Muscle of back (tissue), 11 donors: ENCODE data around the gene DPF3. TPM values are rescaled to one million over a fixed set of nuclear protein-coding genes. Genes with fewer than 3 reads are reported as not detected.

Experiments
- DNase-seq, 3 donors: peaks; one replicate each; pipeline versions ENCODE4 v3.0.0 to v3.0.0-alpha.2; 2013
- polyA plus RNA-seq, 10 donors: library from polyadenylated mRNA; unstranded; fragments of 120-200 nt; gene quantifications; one replicate each; pipeline ENCODE4 v1.2.1, GENCODE V29; 2013; ENCODE audit not compliant: insufficient read length in 10 of 10

The DPF3 gene
- polyA plus RNA-seq, 10 donors = 1.2 to 8.8 (median 3.2) TPM

DNA sequence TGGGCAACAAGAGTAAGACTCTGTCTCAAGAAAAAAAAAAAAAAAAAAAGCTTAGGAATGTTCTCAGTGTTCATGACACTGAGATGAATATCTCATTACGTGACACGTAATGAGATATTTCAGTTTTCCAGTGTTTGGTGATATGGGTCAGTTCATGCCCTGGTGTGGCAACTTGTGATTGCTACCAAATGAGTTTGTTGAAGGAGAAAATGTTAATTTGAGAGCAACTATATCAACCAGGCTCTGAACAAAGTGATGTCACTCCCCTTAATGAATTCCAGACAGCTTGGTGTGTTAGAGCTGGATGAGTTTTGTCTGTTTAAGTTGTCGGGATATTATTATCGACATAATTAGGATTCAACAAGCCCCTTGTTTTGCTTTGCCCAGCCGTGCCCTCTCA is 211.7 kb downstream of the DPF3 start:
- DNase-seq = peak in 2 of 3 donors; percentile 21 to 53

DNA sequence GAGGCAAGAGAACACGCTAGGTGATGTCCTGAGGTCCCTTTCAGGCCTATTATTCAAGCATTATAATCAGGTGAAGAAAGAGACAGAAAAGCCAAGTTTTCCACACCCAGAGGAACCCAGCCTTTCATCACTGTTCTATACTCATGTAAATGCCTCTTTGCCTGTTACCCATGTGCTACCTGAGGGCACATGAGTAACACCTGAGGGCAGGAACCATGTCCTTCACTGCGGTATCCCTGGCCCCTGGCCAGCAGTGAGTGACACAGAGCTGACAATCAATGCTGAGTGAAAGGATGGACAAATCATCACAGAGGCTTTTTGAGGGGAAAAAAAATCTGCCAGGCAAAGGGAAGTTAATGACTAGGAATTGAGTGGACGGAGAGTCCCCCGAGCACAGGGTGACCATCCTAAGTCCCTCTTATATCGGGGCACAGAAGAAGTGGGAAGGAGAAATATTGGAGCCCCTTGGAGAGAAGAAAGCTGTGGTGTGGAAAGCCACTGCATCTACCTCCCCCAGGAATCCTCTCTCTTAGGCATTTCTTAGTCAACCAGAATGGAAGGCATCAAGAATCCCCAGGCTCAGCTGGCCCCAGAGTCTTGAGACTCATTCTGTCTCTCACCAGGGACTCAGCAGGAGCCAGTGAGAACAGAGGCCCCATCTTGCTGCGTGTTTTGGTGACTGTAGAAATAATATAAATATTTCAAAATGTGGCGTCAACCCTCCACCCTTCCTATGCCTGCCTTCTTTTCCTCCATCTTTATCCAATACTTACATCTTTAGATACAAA is 212.9 kb downstream of the DPF3 start:
- no peak for DNase-seq

DNA sequence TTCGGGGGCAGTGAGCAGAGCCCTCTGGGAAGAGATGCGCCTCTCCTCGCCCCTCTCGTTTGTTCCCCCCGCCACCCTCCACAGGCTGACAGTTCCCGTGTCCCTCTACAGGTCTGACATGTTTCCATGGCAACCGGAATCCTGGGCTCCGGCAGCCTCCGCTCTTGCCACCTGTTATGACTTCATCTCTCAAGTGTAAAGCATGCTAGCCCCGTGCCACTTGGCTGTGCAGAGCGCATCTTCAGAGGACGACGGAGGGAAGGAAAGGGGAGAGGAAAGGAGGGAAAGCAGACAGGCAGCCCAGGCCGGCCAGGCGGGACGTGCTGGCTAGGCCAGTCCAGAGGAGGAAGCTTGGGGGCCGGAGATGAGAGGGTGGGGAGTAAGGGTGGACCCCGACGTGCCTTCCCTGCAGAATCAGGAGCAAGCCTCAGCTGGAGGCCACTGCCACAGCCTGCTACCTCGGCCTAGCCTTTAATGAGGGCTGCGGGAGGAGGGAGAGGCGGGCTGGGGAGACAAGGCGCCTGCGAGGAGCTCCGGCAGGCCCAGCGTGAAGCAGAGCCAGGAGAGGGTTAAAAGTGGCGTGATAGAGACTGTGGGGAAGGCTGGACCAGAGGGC is 214.3 kb downstream of the DPF3 start:
- peak in 2 of 3 donors; percentile 58 to 82 for DNase-seq

DNA sequence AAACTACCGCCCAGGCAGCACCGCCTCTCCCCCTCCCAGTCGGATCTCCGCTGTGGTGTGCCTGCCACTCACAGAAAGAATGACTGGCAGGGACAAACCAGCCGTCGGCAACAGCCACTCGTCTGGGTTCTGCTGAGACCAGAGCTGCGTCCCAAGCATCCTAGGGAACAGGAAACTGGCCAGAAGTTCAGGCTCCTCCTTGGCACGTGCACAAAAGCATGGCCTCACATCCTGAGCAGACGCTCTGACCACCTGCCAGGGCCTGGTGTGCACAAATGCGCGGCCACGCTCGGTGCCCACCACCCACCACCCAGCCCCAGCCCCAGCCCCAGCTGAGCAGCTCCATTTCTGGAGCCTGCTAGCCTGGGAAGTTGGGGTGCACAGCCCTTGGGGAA is 214.8 kb downstream of the DPF3 start:
- peak; percentile 30 to 77 (median 63) for DNase-seq

DNA sequence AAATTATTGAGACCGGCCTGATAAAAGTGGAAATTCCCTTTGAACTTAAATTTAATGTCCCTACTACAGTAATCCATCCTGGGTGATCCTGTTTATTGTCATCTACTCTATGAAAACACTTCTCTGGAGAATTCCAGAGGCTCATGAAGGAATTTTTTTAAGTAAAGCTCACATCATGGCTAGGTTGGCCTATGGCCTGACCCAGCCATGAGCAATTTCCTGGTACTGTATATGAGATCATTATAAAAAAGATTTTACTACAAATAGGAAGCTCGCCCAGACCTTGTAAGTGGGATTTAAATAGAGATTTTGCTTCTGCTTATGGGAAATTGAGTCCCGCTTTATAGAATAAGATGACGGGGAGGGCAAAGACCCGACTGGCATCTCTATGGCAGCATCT is 215.5 kb downstream of the DPF3 start:
- no peak for DNase-seq

DNA sequence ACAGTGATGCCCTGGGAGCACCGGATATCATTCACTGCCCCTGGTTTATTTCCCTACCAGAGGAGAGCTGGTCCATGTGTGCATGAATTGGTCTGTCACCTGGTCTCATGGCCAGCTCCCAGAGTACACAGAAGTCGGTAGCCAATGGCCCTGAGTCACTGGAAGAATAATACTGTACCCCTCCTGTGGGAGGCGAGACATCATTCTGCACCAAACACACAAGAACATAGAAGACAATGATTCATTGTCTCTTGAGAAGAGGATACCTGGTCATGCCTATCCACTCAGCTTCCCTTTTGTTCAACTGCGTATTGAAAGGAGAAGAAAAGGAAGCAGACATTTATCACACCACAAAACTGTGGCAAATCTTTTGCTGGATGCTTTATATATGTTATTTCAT is 216.2 kb downstream of the DPF3 start:
- DNase-seq = no peak

DNA sequence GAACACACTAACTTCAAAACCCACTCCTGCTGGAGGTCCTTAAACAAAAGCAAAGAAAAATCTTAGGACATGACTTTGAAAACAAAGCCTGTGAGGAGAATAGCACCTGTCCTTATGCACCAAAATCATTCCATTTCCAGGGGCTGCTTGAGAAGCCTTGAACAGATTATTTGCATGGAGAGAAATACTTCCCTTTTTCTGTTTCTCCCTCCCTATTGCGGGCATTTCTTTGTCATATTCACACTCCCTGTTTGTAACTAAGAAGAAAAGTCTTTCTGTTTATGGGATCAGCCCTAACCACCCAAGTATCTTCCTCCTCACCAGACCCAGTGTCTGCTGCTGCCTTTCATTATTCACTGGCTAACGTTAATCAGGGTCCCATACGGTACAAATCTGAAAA is 218.8 kb downstream of the DPF3 start:
- DNase-seq = no peak

DNA sequence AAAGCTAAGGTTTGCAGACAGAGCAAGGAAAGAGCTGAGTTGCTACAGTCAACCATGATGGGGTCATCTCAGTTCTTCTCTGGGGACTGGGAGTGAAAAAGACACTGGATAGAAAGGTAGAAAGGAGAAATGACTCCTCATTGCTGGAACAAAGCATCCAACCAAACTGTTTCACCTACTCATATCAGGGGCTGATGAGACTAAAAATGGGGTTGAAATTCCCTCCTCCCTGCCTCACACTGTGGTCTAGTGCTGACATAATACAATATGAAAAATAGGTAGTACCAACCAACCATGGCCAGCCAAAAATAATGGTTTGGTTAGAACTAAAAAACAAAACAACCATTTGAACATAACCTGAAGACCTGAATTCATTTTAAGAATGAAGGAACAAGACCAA is 220.7 kb downstream of the DPF3 start:
- DNase-seq = no peak

DNA sequence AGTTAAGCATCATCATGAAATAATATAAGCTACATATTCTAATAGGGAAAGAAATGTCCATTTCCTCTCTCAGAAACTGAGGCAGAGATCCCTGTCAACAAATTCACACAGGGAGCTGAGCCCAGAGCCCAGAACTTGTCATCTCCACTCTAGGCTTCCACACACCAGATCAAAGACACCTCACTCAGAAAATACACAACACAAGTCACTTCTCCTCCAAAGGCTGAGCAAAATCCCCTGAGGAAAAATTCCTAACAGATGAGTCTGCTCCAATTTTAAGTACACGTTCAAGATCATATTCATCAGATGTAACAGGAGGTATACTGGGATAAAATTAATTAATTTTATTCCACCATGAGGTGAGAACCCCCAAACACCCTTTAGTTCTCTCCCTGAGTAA is 227.3 kb downstream of the DPF3 start:
- peak in 1 of 3 donors; percentile 71 for DNase-seq

DNA sequence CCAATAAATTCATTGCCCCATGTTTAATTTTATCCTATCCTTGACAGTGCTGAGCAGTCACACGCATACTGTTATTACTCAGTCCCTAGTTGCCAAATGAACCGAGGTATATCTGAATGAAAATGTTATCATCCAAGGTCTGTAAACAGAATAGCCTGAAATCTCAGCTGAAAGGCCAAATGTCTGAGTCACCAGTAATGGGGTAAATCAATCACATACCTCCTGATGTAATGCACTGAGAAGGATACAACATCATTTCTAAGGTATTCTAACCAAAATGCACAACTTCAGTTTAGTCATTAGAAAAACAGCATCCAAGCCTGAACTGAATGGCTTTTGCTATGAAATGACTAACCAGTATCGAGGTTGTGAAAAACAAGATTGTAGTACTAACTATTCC is 228.6 kb downstream of the DPF3 start:
- DNase-seq = peak in 1 of 3 donors; percentile 95

DNA sequence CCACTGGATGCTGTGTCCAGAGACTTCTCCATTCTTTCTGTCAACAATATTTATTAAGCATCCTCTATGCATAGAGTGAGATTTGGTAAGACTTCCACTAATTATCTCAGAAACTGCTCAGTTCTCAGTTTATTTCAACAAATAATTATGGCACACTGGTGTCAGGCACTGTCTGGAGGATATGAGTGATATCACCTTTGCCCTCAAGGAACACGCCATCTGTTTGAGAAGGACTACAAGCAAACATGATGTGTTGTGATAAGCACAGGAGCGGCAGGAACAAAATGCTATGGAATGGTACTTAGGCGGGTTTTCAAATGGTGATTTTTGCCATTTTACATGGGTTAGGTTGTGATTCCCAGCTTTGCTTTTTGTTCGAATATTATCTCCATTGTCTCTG is 229.2 kb downstream of the DPF3 start:
- DNase-seq = no peak

DNA sequence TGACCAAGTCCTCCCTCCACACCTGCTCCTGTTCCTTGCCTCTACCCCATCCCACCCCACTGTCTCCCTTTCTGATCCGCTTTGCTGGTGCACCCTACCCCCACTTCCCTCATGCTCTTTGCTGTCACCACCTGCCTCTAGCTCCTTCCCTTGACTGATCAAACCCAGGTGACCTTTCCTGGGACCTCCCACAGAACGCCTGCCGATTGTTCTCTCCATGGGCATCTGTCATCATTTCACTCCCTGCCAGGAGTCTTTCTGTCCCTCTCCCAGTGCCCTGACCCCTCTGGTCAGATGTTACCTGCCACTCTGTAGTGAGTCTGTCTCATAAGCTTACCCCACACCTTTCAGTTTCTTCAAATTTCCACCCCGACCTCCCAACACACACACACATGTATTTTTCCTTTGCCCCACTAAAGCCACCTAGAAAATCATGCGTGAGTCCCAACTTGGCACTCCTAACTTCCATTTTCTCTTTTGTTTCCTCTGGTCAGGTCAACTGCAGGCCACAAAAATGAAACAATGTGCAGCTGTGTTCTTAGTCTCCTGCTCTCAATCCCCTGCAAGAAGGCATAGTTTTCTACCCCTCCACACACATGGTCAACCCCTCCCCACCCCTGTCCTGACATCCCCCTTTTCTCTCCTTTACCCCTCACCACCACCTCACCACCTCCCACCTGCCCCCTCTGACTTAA is 229.8 kb downstream of the DPF3 start:
- DNase-seq = no peak

DNA sequence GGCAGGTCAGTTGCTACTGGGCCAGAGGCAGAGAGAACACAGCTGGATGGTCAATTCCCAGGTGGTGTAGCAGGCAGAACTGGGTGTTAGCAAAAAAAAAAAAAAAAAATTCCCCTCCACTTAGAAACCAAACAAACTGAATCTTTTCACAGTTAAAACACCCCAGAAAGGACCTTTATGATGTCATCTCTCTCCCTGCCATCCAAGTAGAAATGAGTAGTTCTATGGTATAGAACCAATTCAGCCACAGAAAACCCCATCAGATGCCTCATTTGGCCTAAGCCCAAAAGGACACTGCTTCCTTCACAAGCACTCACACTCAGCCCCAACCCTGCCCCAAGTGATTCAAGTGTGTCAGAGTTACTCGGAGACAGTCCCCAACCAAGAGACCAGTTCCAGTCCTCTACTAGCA is 230.8 kb downstream of the DPF3 start:
- no peak for DNase-seq

DNA sequence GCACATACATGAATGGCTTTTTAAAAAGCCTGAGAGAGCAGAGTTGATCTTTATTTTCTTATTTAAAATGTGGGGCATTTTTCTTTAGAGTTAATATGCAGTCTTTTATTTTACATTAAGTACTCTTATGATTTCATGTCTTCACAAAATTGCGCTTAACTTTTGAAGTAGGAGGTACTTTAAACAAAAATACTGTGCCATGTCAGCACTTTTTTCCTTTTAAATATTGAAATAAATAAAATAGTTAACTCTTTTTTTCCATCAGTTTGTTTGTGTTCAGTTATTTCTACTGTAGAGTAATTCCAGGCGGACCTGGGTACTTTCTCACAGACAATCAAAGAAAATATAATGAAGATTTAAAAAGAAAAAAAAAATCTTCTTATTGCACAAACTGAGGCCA is 231.7 kb downstream of the DPF3 start:
- DNase-seq = no peak

DNA sequence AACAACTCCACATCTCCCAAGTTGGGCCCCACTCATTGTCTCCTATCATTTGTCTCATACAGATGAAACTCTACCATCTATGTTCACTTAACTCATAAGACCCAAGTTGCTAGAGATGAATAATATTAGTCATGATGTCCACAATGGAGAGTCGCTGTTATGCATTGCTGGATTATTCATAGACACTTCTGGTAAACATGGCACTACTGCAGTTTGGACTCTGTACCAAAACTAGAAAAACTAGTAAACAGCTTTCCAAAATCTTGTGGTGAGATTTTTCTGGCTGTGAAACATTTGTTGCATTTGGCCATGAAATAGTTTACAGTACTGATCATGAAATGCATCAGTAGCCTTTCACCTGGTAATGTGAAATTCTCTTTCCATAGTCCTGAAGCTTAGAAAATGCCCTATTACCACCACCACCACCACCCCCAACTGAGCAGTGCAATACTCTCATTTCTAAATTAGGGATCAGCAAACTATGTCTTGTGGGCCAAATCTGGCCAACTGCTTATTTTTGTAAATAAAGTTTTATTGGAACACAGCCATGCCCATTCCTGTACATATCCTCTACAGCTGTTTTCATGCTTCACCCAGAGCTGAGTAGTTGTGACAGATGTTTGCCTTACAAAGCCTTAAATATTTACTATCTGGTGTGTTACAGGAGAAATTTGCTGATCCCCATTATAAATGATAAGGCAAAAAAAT is 236.5 kb downstream of the DPF3 start:
- DNase-seq = no peak

DNA sequence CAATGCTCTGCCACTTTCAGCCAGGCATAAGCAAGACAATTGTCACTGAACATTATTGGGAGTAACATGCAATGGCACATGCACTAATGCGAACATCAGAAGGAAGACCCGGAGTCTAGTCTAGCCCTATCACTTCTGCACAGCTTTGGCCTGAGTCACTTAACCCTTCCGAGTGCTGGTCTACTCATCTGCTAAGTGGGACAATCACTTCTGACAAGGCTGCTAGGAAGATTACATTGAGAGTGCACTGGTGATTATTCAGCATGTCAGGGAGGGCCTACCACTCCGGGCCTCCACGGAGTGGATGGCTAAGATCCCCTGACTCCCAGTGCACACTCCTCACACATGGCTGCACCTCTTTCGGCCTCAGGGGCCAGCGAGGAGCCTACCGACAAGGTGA is 240.9 kb downstream of the DPF3 start:
- no peak for DNase-seq

DNA sequence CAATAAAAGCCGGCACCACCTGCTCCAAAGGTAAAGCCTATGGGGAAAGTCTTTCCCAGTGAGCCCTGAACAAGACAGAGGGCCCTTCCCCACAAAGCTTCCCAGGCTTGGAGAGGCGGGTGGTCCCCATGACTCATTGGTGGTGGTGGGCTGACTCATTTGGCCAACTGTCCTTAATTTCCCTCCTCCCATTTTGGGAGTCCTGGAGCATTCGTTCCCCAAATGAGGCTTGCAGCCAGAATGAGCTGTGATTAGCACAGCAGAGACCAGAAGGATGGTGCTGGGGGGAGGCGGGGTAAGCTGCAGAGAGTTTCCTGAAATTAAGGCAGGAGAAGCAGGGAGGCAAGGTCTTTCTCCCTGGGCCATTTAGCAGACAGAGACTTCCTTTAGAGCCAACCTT is 241.7 kb downstream of the DPF3 start:
- peak in 1 of 3 donors; percentile 56 for DNase-seq

DNA sequence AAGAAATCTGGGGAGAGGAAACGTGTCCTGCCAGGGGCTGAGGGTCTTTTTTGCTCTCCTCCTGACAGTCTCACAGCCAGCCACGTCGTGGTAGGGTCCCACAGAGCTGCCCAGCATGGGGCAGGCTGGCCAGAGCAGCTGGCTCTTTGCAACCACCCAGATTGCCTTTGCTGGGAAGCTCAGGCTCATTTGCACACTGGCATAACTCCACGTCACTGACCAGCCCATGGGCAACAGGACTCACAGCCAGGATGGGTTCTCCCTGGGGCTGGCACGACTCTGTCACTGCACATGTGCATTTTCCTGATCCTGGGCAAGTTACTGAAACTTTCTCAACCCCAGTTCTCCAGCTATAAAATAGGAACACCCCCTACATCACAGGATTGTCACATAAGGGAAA is 242.2 kb downstream of the DPF3 start:
- no peak for DNase-seq

DNA sequence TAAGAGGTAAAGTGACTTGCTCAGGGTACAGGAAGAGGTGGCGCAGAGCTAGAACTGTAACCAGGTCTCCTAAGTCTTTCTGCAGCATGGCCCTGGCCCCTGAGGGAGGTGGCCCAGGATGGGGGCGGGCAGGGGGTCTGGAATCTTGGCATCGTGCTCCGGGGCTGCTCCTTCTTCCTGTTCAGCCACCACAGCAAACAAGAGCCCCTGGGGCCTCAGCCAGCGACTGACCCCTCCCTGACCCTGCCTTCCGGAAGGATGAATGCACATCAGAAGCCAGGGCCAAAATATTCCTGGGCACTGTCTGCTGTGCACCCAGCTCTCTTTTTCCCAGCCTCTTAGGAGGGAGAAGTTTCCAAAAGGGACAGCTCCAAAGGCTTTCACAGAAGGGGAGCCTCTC is 242.8 kb downstream of the DPF3 start:
- peak in 2 of 3 donors; percentile 6 to 26 for DNase-seq

DNA sequence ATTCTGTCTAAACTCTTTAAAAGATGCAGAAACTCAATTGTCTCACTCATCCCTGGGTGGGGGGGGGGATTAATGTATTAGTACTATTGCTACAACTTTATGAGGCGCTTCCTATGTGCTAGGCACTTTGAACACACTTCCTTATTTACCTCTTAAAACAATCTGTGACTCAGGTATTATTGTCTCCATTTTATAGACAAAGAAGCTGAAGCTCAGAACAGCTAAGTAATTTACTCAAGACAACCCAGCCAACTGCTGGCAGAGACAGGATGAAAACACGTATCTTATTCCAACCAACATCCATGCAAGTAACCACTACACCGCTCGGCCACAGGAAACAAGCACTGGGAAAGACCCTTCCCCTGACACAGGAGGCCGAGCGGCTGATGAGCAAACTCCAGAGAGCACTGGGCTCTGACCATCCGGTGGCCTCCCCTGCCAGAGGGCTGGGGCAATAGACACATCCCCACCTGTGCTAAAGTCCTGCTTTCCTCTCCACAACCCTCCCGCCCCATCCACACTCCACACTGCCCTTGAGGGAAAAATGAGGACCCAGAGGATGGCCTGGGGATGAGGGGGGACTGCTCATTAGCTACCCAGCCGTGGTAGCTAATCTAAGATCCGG is 244.2 kb downstream of the DPF3 start:
- DNase-seq = no peak

DNA sequence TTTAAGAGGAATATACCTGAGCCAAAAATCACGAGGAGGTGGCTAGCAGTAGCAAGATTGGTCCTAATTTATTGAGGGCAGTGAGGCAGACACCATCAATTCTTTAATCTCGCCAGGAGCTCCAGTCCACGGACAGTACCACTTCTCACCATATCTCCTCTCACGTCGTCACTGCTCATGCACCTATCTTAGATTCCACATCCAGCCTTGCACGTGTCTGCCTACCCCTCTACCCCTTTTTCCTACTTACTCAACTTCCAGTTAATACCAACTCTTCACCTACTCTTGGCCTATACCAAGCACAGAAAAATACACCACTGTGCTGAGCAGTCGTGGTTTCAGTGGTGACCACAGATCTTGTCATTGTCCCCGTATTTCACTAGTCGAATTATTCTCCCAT is 246.1 kb downstream of the DPF3 start:
- DNase-seq = no peak
